ENCODE results near the gene TOLLIP.

Gene TOLLIP

GRCh38 chr11:1310772-1311468 is 1.5 kb upstream of the TOLLIP start:
- peak; percentile 69 for DNase-seq

DNA sequence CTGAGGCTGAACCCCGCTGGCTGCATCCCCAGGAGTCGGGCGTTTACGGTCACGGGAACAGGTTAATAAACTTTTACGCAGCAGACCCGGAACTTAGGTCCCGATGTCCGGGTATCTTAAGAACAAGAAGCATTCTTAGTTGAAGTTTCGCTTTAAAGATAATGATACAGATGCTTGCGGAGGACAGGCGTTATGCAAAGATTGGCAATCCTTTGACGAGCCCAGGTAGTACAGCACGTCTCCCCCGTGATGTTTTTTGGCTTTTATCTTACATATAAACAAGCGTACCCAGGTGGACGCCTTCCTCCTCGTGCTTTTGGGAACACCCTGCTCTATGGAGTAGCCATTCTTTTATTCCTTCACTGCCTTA is 871 bp upstream of the TOLLIP start:
- DNase-seq, result no peak

- DNase-seq, result no peak
Observed at GRCh38 chr11:1308743-1309497, 512 bp downstream of the TOLLIP start.

GRCh38 chr11:1307998-1308742 is 1.3 kb downstream of the TOLLIP start:
- no peak for DNase-seq

- no peak for DNase-seq
Observed at GRCh38 chr11:1307163-1307870, 2.1 kb downstream of the TOLLIP start.

DNA sequence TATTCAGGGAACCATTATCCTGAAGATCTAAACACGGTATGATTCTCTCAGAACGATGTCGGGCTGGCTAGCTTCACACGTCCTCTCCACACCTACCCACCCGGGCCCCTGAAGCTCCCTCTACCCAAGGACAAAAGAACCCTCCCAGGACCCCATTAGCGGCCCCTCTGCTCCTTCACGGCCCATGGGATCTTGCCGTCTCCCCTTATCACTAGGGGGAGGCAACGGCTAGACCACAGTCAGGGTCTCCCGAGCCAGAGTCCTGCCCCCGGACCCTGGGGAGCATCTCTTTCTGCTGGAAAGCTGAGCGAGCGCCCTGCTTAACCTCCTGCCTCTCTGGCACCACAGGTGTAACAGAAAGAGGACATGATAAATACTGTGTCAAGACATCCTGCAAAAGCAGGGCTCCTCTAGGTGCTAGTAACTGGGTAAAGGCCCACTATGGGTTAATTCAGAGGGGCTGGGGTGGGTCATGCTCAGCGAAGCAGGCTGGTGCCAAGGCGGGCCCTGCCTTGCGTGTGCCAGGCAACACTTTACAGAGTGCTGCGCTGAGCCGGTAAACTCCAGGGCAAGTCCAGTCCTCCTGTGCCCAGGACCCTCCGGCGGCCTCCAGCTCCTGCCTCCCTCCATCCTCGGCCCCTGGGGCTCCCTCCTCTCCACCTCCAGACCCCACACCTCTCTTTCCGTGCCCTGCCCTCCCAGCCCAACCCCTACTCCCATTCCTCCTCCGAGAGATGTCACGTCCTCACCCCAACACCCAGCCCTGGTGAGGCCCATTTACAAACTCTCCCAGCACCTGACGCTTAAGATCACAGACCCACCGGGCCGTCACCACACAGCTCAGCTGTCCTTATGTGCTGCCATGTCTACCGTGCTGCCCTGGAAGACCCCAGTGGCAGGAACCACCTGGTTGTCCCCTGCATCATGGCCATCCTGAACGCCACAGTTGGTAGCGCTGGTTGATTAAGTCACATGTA is 3.0 kb downstream of the TOLLIP start:
- no peak for DNase-seq

GRCh38 chr11:1305501-1306056 is 3.9 kb downstream of the TOLLIP start:
- DNase-seq, result no peak

DNA sequence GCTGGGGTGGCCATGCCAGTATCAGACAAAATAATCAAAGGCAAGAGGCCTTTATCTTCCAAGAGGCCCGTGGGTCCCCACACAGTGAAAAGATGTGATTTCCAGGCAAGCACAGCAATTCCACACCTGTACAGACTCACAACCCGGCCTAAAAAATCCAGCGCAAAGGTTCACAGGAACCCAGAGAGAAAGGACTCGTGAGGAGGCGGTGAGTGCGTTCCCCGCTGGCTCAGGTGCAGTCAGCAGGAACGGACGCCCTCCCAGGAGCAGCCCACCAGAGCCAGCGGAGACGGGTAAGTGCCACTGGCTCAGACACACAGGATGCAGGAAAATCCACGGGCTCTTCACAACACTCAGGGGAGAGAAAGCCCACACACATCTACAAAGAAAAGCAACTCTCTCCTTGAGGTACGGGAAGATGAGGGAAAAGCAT is 4.4 kb downstream of the TOLLIP start:
- no peak for DNase-seq

DNA sequence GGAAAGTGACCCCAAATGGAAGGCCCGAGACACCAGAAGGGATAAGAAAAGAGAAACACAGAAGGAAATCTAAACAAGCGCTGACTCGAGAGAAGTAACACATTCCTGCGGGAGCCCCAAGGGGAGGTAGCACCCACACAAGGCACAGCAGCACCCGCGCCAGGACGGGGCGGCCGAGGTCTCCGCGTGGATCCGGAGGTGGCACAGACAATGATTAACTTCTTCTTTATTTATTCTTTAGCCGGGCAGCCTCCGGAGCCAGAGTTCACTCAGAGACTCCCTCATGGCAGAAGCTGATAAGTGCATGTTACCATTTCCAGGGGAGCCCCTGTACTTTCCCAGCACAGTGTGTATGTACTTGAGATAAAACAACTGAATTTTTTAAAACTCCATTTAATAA is 5.1 kb downstream of the TOLLIP start:
- DNase-seq, result no peak

GRCh38 chr11:1303973-1304372 is 5.5 kb downstream of the TOLLIP start:
- no peak for DNase-seq

GRCh38 chr11:1303126-1303821 is 6.2 kb downstream of the TOLLIP start:
- DNase-seq, result no peak

- DNase-seq, result no peak
Observed at GRCh38 chr11:1302461-1303125, 6.8 kb downstream of the TOLLIP start.

GRCh38 chr11:1302041-1302460 is 7.4 kb downstream of the TOLLIP start:
- no peak for DNase-seq

- DNase-seq, result no peak
Observed at GRCh38 chr11:1301220-1302000, 8.0 kb downstream of the TOLLIP start.

DNA sequence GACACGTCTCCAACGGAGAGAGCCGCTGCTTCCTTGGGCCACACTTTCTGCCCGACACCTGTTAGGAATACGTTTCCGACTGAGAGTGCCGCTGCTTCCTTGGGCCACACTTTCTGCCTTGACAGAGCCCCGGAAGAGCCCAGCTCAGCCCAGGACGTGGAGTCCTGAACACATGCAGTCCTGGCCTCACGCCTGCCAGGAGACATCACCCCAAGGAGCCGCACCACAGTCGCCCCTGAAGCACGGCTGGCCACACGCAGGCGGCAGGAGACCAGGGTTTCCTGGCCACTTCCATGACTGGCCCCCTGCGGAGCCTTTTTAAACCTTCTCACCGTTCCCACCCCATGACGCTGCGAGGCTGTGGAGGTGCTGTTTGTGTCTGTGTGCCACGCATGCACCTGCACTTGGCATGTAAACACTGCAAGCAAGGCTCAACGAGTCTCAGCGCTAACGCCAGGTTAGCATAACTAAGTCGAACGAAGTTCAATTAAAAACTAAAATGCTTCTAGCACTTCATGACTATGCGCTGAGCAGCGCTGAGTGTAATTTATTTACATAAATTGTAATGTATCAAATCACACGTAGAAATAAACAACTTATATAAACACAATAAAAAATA is 8.8 kb downstream of the TOLLIP start:
- DNase-seq, result no peak

- no peak for DNase-seq
Observed at GRCh38 chr11:1300121-1300520, 9.3 kb downstream of the TOLLIP start.

DNA sequence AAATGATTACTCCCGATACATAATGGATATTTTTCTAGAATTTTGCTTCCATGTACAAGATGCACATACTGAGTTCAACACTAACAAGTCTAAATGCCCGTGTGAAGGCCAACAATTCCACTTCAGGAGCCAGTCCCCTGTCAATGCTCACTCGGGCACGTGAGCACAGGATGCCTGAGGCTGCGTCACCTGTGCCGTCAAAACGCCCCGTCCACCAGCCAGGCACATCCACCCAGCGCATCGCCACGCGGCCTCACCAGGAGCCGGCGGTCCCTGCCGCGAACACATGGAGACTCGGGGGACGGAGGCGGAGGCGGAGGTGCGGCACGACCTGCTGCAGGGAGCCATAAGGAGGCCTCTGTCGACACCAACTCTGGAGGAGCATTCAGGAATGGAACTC is 9.8 kb downstream of the TOLLIP start:
- no peak for DNase-seq

DNA sequence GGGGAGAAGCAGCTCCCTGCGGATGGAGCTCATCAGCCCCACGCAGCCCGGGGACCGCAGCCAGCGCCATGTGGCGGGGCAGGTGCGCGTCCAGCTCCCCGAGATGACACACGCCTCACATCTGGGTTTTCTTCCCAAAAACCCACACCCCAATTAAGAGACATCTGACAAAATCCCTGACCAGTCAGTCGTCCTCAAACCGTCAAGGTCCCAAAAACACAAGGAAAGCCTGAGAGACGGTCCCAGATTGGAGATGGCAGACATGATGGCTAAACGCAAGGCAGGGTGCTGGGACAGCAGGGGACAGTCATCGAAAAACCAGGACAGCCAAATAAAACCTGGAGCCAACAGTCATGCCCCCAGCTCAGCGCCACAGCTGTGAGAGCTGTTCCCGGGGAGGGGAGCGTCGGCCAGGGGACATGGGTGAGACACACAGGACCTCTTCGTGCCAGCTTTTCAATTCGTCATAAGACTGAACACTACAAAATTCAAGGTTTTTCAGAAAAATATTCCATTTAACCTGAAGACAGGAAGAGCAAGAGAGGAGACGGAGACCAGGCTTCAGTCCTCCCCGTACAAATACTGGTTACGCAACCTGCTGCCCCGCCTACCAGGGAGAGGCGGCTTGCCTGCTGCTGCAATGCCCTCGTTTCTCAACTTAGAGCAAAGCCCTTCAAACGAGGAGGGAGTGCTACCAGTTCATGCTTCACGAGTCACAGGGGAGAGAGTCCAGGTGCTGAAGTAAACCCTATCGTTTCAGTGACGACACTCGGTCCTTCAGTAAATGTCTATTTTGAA is 10.5 kb downstream of the TOLLIP start:
- peak; percentile 65 for DNase-seq

Data from GF-D8 (cell line).